GM19240 (cell line): ENCODE results near the gene SPRYD4.
"Not testable (repeated sequence)": the region's sequence is repeated elsewhere in the genome, so short reads cannot be mapped to it uniquely, and the experiment has no call there.

Experiments used
- DNase-seq: peaks from one replicate; pipeline ENCODE4 v3.0.0; 2011; ENCODE audit warnings: low spot score; ENCODE audit not compliant: insufficient read length

Gene SPRYD4

GRCh38 chr12:56476143-56476542 is 7.8 kb downstream of the SPRYD4 start:
- DNase-seq: no peak

GRCh38 chr12:56476972-56477432 is 8.6 kb downstream of the SPRYD4 start:
- DNase-seq: no peak

- DNase-seq: no peak
These were observed 9.3 kb downstream of the SPRYD4 start for GRCh38 chr12:56477521-56478225.

GRCh38 chr12:56479625-56480024 is 11.2 kb downstream of the SPRYD4 start:
- DNase-seq: no peak

GRCh38 chr12:56484566-56484965 is 16.2 kb downstream of the SPRYD4 start:
- no peak for DNase-seq

- no peak for DNase-seq
These were observed 18.3 kb downstream of the SPRYD4 start for GRCh38 chr12:56486694-56487093.

GRCh38 chr12:56487448-56488040 is 19.2 kb downstream of the SPRYD4 start:
- no peak for DNase-seq

GRCh38 chr12:56488041-56488955 is 19.9 kb downstream of the SPRYD4 start, which contains the start of gene GLS2:
TSS of gene GLS2 (minus strand) at chr12:56488161. CDS start at chr12:56488118, 43 bp downstream.
- peak; percentile 65 for DNase-seq

GRCh38 chr12:56490360-56490759 is 22.0 kb downstream of the SPRYD4 start:
- no peak for DNase-seq

- DNase-seq: not testable (repeated sequence)
These were observed 25.2 kb downstream of the SPRYD4 start for GRCh38 chr12:56493409-56494105.

- not testable (repeated sequence) for DNase-seq
These were observed 25.7 kb downstream of the SPRYD4 start for GRCh38 chr12:56494106-56494415.

- DNase-seq: not testable (repeated sequence)
These were observed 26.1 kb downstream of the SPRYD4 start for GRCh38 chr12:56494481-56494880.

- DNase-seq: not testable (repeated sequence)
These were observed 28.3 kb downstream of the SPRYD4 start for GRCh38 chr12:56496704-56497103.

GRCh38 chr12:56498126-56498902 is 29.9 kb downstream of the SPRYD4 start:
- DNase-seq: not testable (repeated sequence)

- not testable (repeated sequence) for DNase-seq
These were observed 31.1 kb downstream of the SPRYD4 start for GRCh38 chr12:56499452-56499851.

GRCh38 chr12:56499879-56500278 is 31.5 kb downstream of the SPRYD4 start:
- not testable (repeated sequence) for DNase-seq

- no peak for DNase-seq
These were observed 42.4 kb downstream of the SPRYD4 start for GRCh38 chr12:56510786-56511185.

- not testable (repeated sequence) for DNase-seq
These were observed 45.6 kb downstream of the SPRYD4 start for GRCh38 chr12:56514014-56514318.

- DNase-seq: no peak
These were observed 49.5 kb downstream of the SPRYD4 start for GRCh38 chr12:56517854-56518253.

- DNase-seq: no peak
These were observed 50.2 kb downstream of the SPRYD4 start for GRCh38 chr12:56518570-56518969.

- DNase-seq: no peak
These were observed 51.7 kb downstream of the SPRYD4 start for GRCh38 chr12:56520048-56520447.
